NOMO-1 (cell line): ENCODE results near the gene CCDC83.
"Not testable (repeated sequence)": the region's sequence is repeated elsewhere in the genome, so short reads cannot be mapped to it uniquely, and the experiment has no call there.

Source experiments
- DNase-seq, 2 experiments: peaks; one replicate each; lab custom pipeline; 2025; ENCODE audit not compliant: unreplicated experiment in 2 of 2; lab: John Stamatoyannopoulos, UW

Gene CCDC83

DNA sequence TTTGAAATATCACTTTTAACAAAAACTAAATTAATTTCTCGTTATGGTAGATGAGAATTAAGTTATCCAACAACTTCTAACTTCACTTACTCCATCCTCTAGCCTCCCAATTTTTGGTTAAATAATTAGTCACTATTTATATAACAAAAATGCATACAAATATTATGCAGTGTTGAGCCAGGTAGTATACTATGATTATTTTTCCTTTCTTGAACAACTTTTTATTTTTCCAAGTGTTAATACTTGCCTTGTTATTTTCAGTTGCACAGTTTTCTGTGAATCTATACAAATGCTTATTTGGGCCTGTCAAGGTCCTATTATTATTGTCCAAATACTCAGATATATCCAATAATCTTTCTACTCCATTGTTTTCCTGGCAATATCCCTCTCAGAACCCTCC lies 19.9 kb upstream of the CCDC83 start:
- no peak for DNase-seq

DNA sequence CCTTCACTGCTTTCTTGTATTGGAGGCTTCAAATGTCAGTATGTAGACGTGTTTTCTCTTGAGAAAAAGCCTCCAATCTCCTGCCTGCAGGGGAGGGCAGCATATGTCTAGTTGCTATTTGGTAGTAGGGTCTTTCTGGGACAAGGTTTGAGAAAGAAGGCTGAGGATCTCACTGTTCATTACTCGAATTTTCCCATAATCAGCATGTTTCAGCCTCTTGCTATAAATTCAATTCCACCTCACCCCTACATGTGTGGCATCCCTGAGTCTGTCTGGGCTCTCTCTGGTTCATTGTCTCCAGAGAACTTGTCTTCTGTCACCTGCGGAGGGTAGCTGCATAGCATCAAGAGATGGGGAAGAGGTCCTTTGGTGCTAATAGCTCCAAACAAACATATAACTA lies 19.5 kb upstream of the CCDC83 start:
- DNase-seq, result no peak

DNA sequence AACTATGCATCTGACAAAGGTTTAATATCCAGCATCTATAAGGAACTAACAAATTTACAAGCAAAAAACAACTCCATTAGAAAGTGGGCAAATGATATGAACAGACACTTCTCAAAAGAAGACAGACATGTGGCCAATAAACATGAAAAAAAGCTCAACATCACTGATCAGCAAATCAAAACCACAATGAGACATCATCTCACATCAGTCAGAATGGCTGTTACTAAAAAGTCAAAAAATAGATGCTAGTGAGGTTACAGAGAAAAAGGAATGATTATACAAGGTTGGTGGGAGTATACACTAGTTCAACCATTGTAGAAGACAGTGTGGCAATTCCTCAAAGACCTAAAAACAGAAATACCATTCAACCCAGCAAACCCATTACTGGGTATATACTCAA lies 14.3 kb upstream of the CCDC83 start:
- not testable (repeated sequence) for DNase-seq

DNA sequence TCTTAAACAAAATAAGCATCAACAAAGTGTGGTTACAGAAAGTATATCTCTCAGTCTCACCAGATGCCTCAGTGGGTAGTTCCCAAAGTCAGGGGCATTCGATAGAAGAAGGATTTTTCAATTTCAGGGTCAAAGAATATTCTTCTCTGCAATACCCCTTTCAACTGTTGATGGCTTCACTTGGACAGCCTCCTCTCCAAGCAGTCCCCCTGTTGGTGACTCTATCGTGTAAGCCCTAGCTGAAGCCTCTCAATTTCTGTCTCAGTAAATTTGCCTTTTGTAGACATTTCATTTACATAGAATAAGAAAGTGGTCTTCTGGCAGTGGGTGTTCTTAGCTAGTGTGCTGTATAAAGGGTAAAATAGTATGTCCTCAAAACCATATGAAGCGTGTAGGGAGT lies 11.3 kb upstream of the CCDC83 start:
- no peak for DNase-seq

DNA sequence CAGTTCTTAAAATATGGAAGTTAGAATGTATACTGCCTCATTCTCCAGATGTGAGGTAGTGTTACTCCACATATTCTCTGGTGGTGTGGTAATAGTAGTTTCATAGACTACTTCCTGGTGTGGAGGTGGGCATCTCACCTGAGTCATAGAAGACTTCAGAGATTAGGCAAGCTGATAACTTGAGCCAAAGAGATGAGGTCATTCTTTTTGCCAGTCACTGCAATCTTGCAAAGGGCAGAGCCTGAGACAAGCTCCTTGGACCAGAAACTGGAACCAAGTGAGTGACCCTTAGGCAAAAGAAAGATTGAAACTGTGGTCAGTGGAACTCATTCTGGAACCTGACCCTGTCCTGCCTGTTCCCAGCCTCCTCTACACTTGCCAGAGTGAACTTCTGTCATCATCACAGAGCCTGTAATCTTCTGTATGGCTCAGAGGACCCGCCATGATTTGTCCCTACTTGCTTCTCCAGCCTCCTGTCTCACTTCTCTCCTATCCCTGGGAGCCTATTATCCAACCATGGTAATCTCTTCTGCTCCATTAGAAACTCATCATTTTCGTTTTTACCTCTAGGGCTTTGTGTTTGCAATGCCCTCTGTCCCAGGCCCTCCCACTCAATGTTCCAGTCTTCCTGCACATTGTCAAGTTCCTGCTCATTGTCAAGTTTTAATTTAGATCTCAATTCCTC lies 10.6 kb upstream of the CCDC83 start:
- no peak for DNase-seq

DNA sequence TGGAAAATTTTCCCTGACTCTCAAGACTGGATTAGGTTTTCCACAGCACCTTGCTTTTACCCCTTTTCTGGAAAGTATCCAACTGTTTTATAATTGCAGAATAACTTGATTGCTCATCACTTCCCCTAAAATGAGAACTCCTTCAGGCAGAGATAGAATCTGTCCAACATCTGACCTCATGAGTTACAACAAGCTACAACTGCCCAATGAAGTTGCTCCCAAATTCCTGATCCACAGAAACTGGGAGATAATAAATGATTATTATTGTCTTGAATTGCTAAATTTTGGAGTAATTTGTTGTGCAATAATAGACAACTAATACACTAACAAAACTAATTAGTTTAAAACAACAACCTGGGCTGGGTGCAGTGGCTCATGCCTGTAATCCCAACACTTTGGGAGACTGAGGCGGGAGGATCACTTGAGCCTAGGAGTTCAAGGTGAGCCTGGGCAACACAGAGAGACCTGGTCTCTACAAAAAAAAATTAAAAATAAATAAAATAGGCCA lies 10.0 kb upstream of the CCDC83 start:
- no peak for DNase-seq

DNA sequence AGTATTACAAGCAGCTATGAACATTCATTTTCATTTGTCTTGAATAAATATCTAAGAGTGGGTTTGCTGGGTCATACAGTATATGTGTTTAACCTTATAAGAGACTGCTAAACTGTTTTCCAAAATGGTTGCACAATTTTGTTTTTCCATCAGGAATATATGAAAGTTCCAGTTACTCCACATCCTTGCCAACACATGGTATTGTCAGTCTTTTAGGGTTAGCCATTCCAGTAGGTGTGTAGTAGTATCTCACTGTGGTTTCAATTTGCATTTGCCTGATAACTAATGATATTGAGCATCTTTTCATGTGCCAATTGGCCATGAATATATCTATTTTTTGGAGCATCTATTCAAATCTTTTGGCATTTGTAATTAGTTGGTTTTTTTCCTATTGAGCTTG lies 7.7 kb upstream of the CCDC83 start:
- DNase-seq, result no peak

DNA sequence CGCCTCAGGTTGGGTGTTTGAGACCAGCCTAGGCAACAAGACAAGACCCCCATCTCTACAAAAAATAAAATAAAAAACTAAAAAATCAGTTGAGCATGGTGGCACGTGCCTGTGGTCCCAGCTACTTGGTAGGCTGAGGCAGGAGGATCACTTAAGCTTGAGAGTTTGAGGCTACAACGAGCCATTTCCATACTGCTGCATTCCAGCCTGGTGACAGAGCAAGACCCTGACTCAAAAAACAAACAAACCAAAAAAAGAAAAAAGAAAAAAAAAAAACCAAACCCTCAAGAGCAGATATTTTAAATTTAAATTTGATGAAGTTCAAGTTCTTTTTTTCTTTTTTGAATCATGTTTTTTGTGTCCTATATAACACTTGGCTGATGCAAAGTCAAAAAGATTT lies 7.2 kb upstream of the CCDC83 start:
- DNase-seq, result no peak

DNA sequence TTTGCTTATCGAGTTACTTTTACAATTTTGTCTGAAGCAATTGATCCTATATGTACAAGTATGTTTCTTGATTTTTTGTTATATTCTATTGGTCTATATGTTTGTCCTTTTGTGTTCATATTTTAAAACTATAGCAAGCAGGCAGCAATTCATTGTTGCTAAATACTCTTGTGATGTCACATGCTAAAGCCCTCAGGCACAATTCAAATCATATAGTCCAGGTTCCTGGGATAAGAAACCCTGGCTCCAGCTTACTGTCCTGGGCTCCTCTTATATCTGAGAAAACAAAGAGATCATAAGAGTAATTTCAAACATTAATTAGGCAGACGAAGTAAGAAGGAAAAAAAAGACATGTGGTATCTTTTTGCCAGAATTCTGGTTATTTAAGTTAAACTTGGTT lies 6.6 kb upstream of the CCDC83 start:
- no peak for DNase-seq

DNA sequence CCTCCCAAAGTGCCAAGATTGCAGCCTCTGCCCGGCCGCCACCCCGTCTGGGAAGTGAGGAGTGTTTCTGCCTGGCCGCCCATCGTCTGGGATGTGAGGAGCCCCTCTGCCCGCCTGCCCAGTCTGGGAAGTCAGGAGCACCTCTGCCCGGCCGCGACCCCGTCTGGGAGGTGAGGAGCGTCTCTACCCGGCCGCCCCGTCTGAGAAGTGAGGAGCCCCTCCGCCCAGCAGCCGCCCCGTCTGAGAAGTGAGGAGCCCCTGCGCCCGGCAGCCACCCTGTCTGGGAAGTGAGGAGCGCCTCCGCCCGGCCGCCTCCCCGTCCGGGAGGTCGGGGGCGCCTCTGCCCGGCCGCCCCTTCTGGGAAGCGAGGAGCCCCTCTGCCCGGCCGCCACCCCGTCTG lies 2.4 kb upstream of the CCDC83 start:
- DNase-seq, result not testable (repeated sequence)

DNA sequence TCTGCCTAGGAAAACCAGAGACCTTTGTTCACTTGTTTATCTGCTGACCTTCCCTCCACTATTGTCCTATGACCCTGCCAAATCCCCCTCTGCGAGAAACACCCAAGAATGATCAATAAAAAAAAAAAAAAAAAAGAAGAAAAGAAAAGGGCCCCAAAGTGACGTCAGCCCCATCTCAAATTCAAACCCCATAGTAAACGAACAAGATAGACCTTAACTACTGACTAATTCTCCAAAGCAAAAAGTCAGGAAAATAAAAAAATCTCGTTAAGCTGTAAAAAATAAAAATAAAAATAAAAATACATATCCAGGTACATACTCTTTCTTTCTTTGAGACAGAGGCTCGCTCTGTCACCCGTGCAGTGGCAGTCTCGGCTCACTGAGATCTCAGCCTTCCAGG lies 1.6 kb upstream of the CCDC83 start:
- not testable (repeated sequence) for DNase-seq

DNA sequence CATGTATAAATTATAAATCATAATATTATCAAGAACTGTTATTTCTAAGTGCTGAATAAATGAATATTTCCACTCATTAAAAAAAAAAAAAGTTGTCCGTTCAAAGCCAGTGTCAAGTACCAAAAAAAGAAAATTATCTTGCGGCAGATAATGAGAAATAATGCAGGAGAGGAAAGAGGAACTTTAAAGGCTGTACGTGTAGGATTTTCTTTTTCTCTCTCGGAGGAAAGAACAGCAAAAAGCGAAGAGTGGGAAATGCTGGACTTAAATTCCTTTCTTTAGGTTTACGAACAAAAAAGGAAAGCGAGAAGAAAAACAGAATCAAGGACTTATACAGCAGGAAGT lies 999 bp upstream of the CCDC83 start:
- DNase-seq, result peak in 1 of 2 experiments; percentile 48

DNA sequence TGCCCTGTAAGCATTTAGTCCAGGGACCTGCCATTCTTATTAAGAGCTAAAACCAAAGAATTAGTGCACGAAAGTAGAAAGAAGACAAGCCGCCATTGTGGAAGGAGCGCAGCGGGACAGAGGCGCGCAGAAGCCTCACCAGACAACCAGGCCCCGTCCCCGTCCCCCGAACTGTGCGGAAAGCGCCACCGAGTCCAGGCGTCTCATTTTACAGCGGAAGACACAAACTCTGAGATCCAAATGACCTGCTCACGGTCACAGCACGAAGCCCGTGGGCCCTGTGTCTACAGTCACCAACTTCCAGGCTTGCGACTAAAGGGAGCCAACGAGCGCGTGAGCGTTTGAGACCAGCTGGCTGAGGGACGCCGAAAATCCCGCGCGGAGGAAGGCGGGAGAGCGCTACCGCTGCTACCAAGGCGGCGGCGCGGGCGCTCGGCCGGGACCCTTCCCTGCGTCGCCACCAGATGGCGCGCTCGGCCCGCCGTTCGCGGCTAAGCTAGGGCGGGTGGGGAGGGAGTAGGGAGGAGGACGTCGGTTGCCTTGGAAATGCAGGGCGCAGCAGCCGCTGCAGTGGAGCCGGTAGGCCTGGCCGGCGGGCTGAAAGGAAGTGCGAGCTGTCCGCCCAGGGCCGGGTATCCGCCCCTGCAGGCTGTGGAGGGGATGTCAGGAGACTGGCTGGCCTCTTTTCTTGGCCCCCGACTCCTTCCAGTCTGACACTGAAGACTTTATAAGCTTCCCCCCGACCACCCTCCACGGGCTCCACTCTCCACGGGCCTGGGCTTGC lies 434 bp upstream of the CCDC83 start:
- peak; percentile 90 to 96 for DNase-seq

DNA sequence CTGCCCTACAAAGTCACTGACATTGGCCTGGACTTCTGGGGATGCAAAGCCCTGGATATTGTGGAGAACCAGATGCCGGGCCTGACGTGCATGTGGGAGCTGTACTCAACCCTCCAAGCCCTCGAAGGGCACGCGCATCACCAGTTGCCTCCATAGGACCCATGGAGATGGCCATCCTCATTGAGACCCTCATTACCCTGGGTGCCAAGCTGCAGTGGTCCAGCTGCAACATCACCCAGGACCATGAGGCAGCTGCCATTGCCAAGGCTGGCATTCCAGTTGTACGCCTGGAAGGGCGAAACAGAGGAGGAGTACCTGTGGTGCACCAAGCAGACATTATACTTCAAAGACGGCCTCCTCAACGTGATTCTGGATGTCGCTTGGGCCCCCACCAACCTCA lies 1.9 kb downstream of the CCDC83 start:
- DNase-seq, result no peak

DNA sequence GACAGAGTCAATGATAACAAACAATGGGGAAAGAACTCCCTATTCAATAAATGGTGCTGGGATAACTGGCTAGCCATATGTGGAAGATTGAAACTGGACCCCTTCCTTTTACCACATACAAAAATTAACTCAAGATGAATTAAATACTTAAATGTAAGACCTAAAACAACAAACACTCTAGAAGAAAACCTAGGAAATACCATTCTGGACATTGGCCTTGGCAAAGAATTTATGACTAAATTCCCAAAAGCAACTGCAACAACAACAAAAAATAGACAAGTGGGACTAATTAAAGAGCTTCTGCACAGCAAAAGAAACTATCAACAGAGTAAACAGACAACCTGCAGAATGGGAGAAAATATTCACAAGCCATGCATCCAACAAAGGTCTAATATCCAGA lies 4.4 kb downstream of the CCDC83 start:
- DNase-seq, result not testable (repeated sequence)

DNA sequence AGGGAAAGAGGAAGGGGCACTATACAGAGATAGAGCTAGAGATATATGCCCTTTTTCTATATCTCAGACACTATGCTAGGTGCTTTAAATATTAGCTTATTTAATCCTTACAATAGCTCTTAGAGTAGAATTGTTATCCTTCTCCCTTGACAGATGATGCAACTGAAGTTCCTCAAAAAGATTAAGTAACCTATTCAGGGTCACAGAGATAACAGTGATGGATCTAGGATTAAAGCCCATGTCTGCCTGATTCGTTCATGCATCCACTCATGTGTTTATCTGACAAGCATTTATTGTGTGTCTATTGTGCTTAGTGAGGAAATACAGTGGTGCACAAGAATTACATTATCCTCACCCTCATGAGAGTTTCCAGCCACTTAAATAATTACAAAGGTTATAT lies 8.7 kb downstream of the CCDC83 start:
- peak in 1 of 2 experiments; percentile 37 for DNase-seq

DNA sequence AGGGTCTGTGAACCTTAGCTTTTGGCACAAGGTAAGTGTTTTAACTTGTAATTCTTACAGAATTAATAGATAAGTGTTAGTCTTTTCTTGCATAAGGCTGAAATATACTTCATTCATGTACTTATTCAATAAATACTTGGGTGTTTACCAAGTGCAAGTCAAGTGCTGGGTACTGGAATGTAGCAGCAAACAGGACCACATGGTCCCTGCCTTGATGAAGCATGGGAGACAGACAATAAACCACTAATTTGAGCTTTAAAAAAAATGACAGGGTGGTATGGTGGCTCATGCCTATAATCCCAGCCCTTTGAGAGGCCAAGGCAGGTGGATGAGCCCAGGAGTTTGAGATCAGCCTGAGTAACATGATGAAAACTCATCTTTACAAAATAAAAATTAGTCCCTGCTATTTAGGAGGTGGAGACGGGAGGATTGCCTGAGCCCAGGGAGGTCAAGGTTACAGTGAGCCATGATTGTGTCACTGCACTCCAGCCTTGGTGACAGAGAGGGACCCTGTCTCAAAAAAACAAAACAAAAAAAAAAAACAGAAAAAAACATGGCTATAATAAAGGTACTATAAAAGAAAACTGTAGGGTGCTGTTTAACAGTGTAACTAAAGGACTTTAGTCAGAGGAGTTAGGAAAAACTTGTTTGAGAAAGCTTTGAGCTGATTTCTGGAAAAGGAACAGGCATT lies 11.1 kb downstream of the CCDC83 start:
- no peak for DNase-seq

DNA sequence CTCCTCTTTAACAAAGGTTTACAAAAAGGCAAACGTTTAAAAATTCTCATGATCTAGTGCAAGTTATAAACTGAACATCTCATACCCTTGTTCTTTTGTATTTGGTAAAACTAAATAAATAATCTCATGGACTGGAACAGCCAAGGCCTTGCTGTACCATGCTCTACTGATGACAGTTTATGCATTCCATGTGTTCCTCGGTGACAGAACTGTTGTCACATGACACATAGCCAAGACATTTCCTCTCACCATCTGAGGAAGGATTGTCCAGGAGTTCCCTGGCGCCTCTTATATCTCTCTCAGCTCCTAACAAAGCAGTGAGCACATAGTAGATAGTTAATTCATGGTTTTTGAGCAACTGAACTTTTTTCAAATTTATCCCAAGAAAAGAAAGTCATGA lies 12.6 kb downstream of the CCDC83 start:
- no peak for DNase-seq

DNA sequence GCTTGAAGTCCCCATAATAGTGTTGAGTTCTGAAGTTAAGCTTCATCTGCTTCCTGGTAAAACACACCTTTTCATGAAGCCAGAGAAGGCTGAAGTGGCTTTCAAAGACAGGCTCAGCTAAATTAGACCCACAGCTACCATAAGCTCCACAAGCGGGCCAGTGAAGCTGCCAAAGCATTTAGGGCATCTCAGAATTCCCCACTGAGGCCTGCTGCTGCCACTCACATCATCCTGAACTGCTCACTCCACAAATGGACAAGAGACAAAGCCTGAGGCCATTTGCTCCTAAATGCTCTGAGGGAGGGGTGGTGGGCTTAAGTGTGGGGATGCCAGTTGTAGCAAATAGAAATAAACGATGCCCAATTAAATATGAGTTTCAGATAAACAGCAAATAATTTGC lies 14.6 kb downstream of the CCDC83 start:
- DNase-seq, result no peak

DNA sequence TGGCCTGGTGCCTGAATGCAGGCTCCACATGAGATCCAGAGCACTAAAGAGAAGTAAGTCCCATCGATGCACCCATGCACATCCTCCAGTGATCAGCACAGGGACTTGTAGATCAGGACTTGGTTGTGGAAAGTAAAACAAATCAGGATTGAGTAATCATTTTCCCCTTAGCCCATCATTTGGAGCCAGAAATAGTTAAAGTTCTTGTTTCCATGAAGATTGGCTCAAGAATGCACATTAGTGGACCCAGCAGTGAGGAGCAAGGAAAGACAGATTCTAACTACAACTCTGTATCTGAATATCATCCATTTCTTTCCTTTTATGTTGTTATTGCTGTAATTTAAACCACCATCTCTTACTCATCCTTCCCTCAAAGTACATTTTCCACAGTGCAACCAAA lies 19.1 kb downstream of the CCDC83 start:
- DNase-seq, result no peak

DNA sequence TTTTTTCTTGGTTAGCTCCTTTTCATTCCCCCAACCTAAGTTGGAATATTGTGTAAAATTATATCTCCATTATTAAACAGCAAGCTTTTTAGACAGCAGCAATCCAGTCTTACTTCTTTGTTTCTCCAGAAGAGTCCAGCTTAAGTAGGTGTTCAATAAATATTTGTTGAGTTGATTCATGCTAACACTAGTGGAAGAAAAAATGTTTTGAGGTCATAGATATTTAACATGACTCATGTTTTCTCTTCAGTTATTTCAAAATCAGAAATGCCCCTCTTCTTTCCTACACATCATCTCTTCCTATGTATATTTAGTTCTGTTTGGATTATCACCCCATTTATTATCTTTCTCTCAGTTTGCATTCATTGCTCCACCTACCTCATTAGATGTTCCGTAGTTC lies 20.3 kb downstream of the CCDC83 start:
- no peak for DNase-seq

DNA sequence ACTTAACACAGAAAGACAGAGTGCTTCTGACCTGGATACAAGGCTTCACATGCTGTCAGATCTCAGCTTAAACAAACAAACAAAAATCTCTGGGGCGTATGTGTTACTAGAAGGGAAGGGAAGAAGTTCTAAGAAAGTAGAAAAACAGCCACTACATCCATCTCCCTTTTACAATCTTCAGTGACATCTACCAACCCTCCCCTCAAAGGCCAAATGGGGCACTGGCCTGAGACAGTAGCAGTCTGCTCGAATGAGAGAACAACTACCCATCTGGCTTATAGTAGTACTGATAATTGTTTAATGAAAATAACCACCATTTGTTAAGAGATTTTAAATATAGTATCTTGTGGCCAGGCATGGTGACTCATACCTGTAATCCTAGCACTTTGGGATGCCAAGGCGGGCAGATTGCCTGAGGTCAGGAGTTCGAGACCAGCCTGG lies 29.4 kb downstream of the CCDC83 start:
- no peak for DNase-seq
